Activated CD4-positive, alpha-beta T cell treated with anti-CD3 and anti-CD28 coated beads, Interleukin-2, amount 10 ng/mL, durations not matched to agents 24 days and 14 days (primary cell): ENCODE results near the gene MXRA7. TPM values are rescaled to one million over a fixed set of nuclear protein-coding genes. Genes with fewer than 3 reads are reported as not detected.
"Not testable (repeated sequence)": the region's sequence is repeated elsewhere in the genome, so short reads cannot be mapped to it uniquely, and the experiment has no call there.

ENCODE experiments used
- DNase-seq: peaks from one replicate; pipeline ENCODE4 v3.0.0; 2022
- H3K27ac Mint-ChIP-seq: one replicate; pipeline ENCODE4 v1.8.0; 2022; ENCODE audit warnings: mild to moderate bottlenecking, mixed read lengths
- H3K27me3 Mint-ChIP-seq: one replicate; pipeline ENCODE4 v1.8.0; 2022; ENCODE audit warnings: mixed read lengths
- H3K36me3 Mint-ChIP-seq: one replicate; pipeline ENCODE4 v1.8.0; 2022; ENCODE audit warnings: low read depth, mild to moderate bottlenecking, mixed read lengths
- H3K4me1 Mint-ChIP-seq: one replicate; pipeline ENCODE4 v1.8.0; 2021; ENCODE audit warnings: mixed read lengths
- H3K4me3 Mint-ChIP-seq: one replicate; pipeline ENCODE4 v1.8.0; 2022; ENCODE audit warnings: mild to moderate bottlenecking, moderate library complexity, mixed read lengths
- H3K9me3 Mint-ChIP-seq: one replicate; pipeline ENCODE4 v1.8.0; 2021; ENCODE audit warnings: mixed read lengths
- intact Hi-C: fragments of 100-400 bp; cut with micrococcal nuclease; formaldehyde crosslinking; loops from one replicate; pipeline ENCODE4 v1.15.1; 2023
- total RNA-seq: library from RNA; stranded (reverse); gene quantifications from 2 replicates; pipeline ENCODE4 v1.2.3, GENCODE V29; 2022

Gene MXRA7
- total RNA-seq, 1 donor from 2014 or later = 3.7 TPM

DNA sequence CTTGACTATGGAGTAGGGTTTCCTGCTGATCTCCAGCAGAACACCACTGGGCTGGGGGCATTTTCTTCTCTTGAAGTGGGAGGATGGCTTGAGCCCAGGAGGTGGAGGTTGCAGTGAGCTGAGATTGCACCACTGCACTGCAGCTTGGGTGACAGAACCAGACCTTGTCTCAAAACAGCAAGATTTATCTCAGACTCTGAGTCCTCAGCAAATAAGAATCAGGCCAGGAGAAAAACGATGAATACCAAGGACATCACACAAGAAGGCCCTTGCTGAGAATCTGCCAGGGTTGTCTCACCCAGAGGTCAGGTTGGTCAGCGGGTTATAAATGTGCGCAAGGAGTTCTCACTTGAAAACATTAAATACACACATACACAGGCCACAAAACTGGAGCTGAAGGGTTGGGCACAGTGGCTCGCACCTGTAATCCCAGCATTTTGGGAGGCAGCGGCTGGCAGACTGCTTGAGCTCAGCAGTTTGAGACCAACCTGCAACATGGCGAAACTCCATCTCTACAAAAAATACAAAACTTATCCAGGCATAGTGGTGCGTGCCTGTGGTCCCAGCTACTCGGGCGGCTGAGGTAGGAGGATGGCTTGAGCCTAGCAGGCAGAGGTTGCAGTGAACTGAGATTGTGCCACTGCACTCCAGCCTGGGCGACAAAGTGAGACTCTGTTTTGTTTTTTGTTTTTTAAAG lies 7.7 kb downstream of the MXRA7 start:
- H3K4me3 Mint-ChIP-seq = no peak overlapping the region
- no peak overlapping the region for H3K27ac Mint-ChIP-seq
- no peaks in the 10 kb centered on the region for H3K9me3 Mint-ChIP-seq
- no peak for DNase-seq
- H3K27me3 Mint-ChIP-seq = no peaks in the 10 kb centered on the region
- no peaks in the 10 kb centered on the region for H3K4me1 Mint-ChIP-seq
- intact Hi-C loops = no loop called here
- H3K36me3 Mint-ChIP-seq = no peaks in the 10 kb centered on the region

DNA sequence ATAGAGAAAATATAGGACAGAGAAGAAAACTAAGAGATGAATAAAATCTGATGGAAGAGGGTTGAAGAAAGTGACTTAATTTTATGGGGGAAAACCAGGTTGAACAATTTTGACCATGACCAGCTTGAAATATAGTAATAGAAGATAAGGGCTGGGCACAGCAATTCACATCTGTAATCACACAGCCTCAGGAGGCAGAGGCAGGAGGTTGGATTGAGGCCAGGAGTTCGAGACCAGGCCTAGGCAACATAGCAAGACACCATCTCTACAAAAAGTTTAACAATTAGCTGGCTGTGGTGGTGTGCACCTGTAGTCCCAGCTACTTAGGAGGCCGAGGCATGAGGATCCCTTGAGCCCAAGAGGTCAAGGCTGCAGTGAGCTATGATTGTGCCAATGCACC lies 8.7 kb downstream of the MXRA7 start:
- intact Hi-C loops = no loop called here
- H3K36me3 Mint-ChIP-seq = no peaks in the 10 kb centered on the region
- H3K9me3 Mint-ChIP-seq = no peaks in the 10 kb centered on the region
- H3K27me3 Mint-ChIP-seq = no peaks in the 10 kb centered on the region
- no peak for DNase-seq
- no peaks in the 10 kb centered on the region for H3K4me1 Mint-ChIP-seq
- H3K27ac Mint-ChIP-seq = no peak overlapping the region
- H3K4me3 Mint-ChIP-seq = no peak overlapping the region

DNA sequence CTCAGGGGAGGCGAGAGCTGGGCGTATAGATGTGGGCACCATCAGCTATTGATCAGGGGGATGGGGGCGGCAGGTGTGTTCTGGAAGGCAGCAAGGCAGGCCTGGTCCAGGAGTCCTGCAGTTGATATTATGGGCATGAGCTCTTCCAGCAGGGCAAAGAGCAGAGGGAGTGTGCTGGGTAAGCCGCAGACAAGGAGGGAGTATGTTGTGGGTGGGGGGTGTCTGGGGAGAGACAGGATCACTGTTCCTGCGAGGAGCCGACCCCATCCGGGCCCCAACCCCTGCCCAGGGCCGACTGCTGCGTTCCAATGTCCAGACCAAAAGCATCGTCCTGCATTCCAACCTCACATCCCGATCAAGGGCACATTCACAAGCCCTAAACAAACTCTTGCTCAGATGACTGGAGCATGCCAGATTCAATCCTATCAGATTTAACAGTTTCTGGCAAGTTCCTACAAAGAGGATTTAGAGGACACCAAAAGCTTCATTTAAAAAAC lies 9.2 kb downstream of the MXRA7 start:
- no peak overlapping the region for H3K4me3 Mint-ChIP-seq
- intact Hi-C loops = no loop called here
- H3K27me3 Mint-ChIP-seq = peaks cover under 1% of the 10 kb centered on the region
- no peaks in the 10 kb centered on the region for H3K36me3 Mint-ChIP-seq
- H3K4me1 Mint-ChIP-seq = no peaks in the 10 kb centered on the region
- H3K27ac Mint-ChIP-seq = no peak overlapping the region
- DNase-seq = no peak
- H3K9me3 Mint-ChIP-seq = no peaks in the 10 kb centered on the region

DNA sequence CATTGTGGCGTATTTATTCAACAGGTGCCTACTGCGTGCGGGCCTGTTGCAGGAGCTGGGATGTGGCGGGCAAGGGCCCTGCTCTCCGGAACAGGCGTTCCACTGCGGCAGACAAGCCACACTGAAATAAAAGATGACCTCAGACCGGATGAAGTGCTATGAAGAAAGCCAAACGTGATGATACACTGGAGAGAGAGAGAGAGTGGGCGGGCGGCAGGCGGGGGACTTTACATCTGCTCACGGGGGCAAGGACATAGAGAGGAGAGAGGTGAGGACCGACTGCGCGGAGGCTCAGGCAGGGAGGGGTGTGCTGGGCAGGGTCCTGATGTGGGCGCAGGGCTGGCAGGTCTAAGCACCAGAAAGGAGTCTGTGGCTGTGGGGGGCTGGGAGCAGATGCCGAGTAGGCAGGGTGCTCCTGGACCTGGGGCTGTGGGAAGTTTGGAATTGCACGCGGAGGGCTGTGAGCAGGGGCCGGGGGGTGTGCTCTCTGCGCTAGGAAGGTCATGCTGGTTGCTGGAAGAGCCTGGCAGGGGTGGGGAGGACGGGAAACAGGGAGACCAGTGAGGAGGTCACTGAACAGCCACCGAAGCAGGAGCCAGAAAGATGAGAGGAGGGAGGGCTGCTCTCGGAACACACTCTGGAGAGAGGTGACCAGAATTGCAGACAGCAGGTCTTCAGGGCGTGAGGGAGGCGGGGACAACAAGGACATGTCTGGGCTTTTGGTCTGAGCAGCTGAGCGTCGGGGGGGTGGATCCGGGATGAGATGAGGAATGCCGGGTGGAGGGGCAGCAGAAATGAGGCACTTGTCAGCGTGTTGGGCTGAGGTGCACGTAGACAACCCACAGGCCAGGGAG lies 9.9 kb downstream of the MXRA7 start:
- no peak overlapping the region for H3K4me3 Mint-ChIP-seq
- no peaks in the 10 kb centered on the region for H3K9me3 Mint-ChIP-seq
- no peaks in the 10 kb centered on the region for H3K36me3 Mint-ChIP-seq
- H3K27ac Mint-ChIP-seq = no peak overlapping the region
- peaks cover 2% of the 10 kb centered on the region for H3K27me3 Mint-ChIP-seq
- intact Hi-C loops = no loop called here
- no peak for DNase-seq
- no peaks in the 10 kb centered on the region for H3K4me1 Mint-ChIP-seq

- no peak overlapping the region for H3K27ac Mint-ChIP-seq
- no peaks in the 10 kb centered on the region for H3K36me3 Mint-ChIP-seq
- no peak overlapping the region for H3K4me3 Mint-ChIP-seq
- no peak for DNase-seq
- intact Hi-C loops = no loop called here
- H3K9me3 Mint-ChIP-seq = no peaks in the 10 kb centered on the region
- H3K27me3 Mint-ChIP-seq = peaks cover 2% of the 10 kb centered on the region
- H3K4me1 Mint-ChIP-seq = peaks cover 4% of the 10 kb centered on the region
Measured at GRCh38 chr17:76700270-76700616, 10.5 kb downstream of the MXRA7 start.

DNA sequence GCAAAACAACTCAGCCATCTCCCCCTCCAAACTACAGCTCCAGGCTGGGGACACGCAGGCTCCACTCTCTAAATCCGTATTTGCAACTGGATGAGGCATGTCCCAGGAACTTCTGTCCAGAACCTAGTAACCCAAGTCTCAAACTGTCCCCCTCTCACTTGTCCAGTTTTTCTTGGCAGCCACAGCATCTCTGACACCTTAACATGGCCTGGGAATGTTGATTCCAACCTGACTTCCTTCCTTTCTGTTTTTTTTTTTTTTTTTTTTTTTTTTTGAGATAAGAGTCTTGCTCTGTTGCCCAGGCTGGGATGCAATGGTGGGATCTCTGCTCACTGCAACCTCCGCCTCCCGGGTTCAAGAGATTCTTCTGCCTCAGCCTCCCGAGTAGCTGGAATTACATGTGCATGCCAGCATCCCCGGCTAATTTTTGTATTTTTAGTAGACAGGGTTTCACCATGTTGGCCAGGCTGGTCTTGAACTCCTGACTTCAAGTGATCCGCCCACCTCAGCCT lies 12.2 kb downstream of the MXRA7 start:
- H3K27ac Mint-ChIP-seq, intact Hi-C loops, H3K9me3 Mint-ChIP-seq, H3K4me3 Mint-ChIP-seq, H3K36me3 Mint-ChIP-seq, H3K4me1 Mint-ChIP-seq, H3K27me3 Mint-ChIP-seq, DNase-seq: not testable (repeated sequence)

DNA sequence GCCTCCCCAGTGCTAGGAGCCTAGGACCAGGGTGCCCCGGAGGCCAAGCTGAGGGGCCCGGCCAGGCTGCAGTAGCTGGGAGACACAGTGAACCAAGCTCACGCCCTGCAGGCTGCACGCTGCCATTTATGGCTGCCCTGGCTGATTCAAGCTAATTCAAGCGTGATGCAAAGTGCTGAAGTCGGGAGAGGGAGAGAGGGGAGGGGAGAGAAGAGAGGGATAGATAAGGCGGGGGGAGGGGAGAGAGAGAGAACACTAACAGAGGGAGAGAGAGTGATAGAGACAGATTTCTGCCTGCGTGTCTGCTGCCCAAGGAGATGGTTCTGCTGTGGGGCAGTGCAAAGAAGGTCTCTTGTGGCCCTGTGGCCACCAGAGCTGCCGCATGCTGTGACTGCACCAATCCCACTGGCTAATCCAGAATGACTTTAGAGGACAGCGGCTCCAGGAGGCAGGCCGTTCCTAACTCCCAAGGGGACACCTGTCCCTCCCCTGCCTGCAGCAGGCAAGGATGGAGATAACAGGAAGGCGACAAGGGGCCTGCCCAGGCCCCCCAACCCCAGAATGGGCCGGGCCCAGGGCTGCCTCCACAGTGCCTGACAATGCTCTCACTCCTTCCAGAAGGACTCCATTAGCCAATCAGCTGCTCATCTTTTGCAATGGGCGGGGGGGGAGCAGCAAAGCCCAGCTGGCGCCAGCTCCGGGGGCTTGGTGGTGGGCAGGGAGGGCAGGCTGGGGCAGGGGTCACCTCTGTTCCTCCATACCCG lies 12.9 kb downstream of the MXRA7 start:
- Mint-ChIP-seq H3K4me1 (peaks cover 4% of the 10 kb centered on the region), H3K36me3 (no peaks in the 10 kb centered on the region), H3K27me3 (peaks cover 2% of the 10 kb centered on the region), H3K27ac (no peak overlapping the region), H3K9me3 (no peaks in the 10 kb centered on the region), H3K4me3 (no peak overlapping the region)
- no peak for DNase-seq
- intact Hi-C loops = no loop called here

- peaks cover 2% of the 10 kb centered on the region for H3K27me3 Mint-ChIP-seq
- H3K36me3 Mint-ChIP-seq = no peaks in the 10 kb centered on the region
- intact Hi-C loops = no loop called here
- no peak overlapping the region for H3K4me3 Mint-ChIP-seq
- H3K4me1 Mint-ChIP-seq = peaks cover 4% of the 10 kb centered on the region
- H3K9me3 Mint-ChIP-seq = no peaks in the 10 kb centered on the region
- DNase-seq = no peak
- H3K27ac Mint-ChIP-seq = no peak overlapping the region
Measured at GRCh38 chr17:76696763-76697701, 13.7 kb downstream of the MXRA7 start.

DNA sequence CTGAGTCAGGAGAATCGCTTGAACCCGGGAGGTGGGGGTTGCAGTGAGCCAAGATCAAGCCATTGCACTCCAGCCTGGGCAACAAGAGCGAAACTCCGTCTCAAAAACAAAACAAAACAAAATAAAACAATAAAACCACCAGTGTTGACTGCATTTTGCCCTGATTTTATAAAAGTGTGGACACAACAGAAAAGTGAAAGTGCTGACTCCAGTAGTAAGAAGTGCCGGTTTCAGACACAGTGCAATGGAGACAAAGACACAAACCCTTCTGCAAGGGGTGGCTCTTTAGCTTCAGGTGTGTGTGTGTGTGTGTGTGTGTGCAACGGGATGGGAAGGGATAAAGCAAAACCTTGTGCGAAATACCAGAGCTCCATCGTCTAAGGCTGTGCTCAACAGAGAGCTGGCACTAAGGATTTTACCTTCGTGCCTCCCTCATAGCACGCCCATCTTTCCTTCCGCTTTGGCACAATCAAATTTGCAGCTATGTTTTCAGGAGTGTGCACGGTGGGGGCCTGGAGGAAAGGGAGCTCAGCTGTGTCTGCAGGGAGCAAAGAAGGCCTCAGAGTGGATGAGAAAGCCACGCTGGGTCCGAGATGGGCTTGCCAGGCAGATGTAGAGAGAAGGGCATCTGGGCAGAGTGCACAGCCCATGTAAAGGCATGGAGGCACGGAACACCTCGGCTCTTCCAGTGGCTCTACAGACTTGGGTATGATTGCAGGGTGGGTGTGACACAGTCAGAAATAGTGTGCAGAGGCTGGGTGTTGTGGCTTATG lies 15.5 kb downstream of the MXRA7 start:
- intact Hi-C loops = no loop called here
- no peak overlapping the region for H3K4me3 Mint-ChIP-seq
- peaks cover 2% of the 10 kb centered on the region for H3K27me3 Mint-ChIP-seq
- no peak overlapping the region for H3K27ac Mint-ChIP-seq
- H3K9me3 Mint-ChIP-seq = no peaks in the 10 kb centered on the region
- no peak for DNase-seq
- no peaks in the 10 kb centered on the region for H3K36me3 Mint-ChIP-seq
- H3K4me1 Mint-ChIP-seq = peaks cover 4% of the 10 kb centered on the region

GRCh38 chr17:76691379-76692191 lies 19.2 kb downstream of the MXRA7 start:
- intact Hi-C loops = no loop called here

DNA sequence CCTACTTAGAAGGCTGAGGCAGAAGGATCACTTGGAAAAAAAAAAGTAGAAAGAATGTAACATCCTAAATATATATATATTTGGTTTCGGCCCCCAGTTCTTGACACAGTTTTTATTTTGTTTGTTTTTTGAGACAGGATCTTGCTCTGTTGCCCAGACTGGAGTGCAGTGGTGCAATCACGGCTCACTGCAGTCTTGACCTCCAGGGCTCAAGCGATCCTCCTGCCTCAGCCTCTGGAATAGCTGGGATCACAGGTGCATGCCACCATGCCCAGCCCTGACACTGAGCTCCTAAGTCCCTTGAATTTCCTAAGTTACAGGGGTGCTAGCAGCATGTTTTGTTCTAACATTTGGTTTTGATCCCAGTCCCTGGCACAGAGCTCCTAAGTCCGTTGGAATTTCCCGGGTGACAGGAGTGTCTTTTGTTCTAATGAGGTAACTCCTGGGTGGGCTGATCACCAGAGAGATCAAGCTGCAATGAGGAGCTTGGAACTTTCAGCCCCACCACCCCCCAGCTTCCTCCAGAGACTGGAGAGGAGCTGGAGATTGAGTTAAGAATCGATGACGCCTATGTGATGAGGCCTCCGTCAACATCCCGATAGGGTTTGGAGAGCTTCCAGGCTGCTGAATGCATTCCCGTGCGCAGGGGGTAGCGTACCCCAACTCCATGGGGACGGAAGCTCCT lies 20.0 kb downstream of the MXRA7 start:
- DNase-seq = no peak
- Mint-ChIP-seq H3K9me3 (no peaks in the 10 kb centered on the region), H3K4me3 (no peak overlapping the region)

More at GRCh38 chr17:76691379-76692191, 19.2 kb downstream of the MXRA7 start:
- Mint-ChIP-seq H3K9me3 (no peaks in the 10 kb centered on the region), H3K4me1 (peaks cover 6% of the 10 kb centered on the region), H3K27me3 (peaks cover 5% of the 10 kb centered on the region), H3K4me3 (no peak overlapping the region), H3K27ac (no peak overlapping the region), H3K36me3 (no peaks in the 10 kb centered on the region)
- DNase-seq = no peak

More for the DNA sequence above, 20.0 kb downstream of the MXRA7 start:
- Mint-ChIP-seq H3K27ac (no peak overlapping the region), H3K36me3 (no peaks in the 10 kb centered on the region), H3K27me3 (peaks cover 3% of the 10 kb centered on the region), H3K4me1 (peaks cover 5% of the 10 kb centered on the region)
- intact Hi-C loops = no loop called here
